GM19452 (cell line): ENCODE measurements around the gene NAXE.
"Not testable (repeated sequence)": the region's sequence is repeated elsewhere in the genome, so short reads cannot be mapped to it uniquely, and the experiment has no call there.

ENCODE experiments used
- ATAC-seq: cut with Tn5 transposase; IDR thresholded peaks from one replicate; pipeline ENCODE4 v1.9.1; 2021; ENCODE audit not compliant: unreplicated experiment

The NAXE gene

GRCh38 chr1:156592158-156592909 lies 758 bp downstream of the NAXE start:
- ATAC-seq, result no peak

- ATAC-seq, result no peak
Measured at GRCh38 chr1:156592910-156593660, 1.5 kb downstream of the NAXE start.

- no peak for ATAC-seq
Measured at GRCh38 chr1:156593661-156593989, 2.0 kb downstream of the NAXE start.

GRCh38 chr1:156594190-156594589 lies 2.6 kb downstream of the NAXE start:
- no peak for ATAC-seq

- no peak for ATAC-seq
Measured at GRCh38 chr1:156595016-156595415, 3.4 kb downstream of the NAXE start.

- ATAC-seq, result no peak
Measured at GRCh38 chr1:156596426-156596825, 4.8 kb downstream of the NAXE start.

- no peak for ATAC-seq
Measured at GRCh38 chr1:156598125-156598524, 6.5 kb downstream of the NAXE start.

GRCh38 chr1:156598731-156599432 lies 7.3 kb downstream of the NAXE start:
- ATAC-seq, result no peak

- ATAC-seq, result no peak
Measured at GRCh38 chr1:156599811-156600210, 8.2 kb downstream of the NAXE start.

GRCh38 chr1:156600733-156601121 lies 9.2 kb downstream of the NAXE start:
- ATAC-seq, result no peak

- no peak for ATAC-seq
Measured at GRCh38 chr1:156601122-156601830, 9.7 kb downstream of the NAXE start, which contains the start of gene GPATCH4. TSS of gene GPATCH4 (minus strand) at chr1:156601479.

- no peak for ATAC-seq
Measured at GRCh38 chr1:156601892-156602291, 10.3 kb downstream of the NAXE start.

GRCh38 chr1:156602557-156602993 lies 11.0 kb downstream of the NAXE start:
- ATAC-seq, result no peak

- not testable (repeated sequence) for ATAC-seq
Measured at GRCh38 chr1:156607344-156607743, 15.8 kb downstream of the NAXE start.

GRCh38 chr1:156608036-156608674 lies 16.6 kb downstream of the NAXE start:
- peak; percentile 51 for ATAC-seq

- ATAC-seq, result no peak
Measured at GRCh38 chr1:156608981-156609380, 17.4 kb downstream of the NAXE start.

GRCh38 chr1:156610072-156610471 lies 18.5 kb downstream of the NAXE start:
- not testable (repeated sequence) for ATAC-seq

GRCh38 chr1:156612666-156613065 lies 21.1 kb downstream of the NAXE start:
- ATAC-seq, result no peak

- ATAC-seq, result no peak
Measured at GRCh38 chr1:156615946-156616345, 24.4 kb downstream of the NAXE start.

GRCh38 chr1:156616463-156616862 lies 24.9 kb downstream of the NAXE start:
- ATAC-seq, result no peak
